H1 (cell line): ENCODE data around the gene CCL28. TPM values are rescaled to one million over a fixed set of nuclear protein-coding genes. Genes with fewer than 3 reads are reported as not detected.

Experiments used
- CTCF ChIA-PET: fragments of 300-600 bp; sonication (Branson Sonifier 250); formaldehyde crosslinking; loops from one replicate; lab custom pipeline; 2021; ENCODE audit not compliant: partially characterized antibody; lab: Charles Lee
- POLR2A ChIA-PET: fragments of 300-600 bp; sonication (Branson Sonifier 250); formaldehyde crosslinking; loops from one replicate; lab custom pipeline; 2021; ENCODE audit warnings: inconsistent platforms; ENCODE audit not compliant: partially characterized antibody; lab: Charles Lee
- DNase-seq, 2 experiments: peaks; one replicate each; pipeline versions ENCODE4 v3.0.0 to v3.0.0-alpha.2; 2010 to 2022; ENCODE audit warnings: low spot score in 2 of 2, low read depth in 1 of 2, mixed read lengths in 1 of 2
- FAIRE-seq: peaks from 2 replicates; lab custom pipeline; 2011; peaks lifted over from hg19 to GRCh38; lab: Jason Lieb, UNC
- H2AFZ ChIP-seq: 2 replicates; pipeline ENCODE4 v1.8.1; 2012; ENCODE audit warnings: low read length, inconsistent platforms
- H2AK5ac ChIP-seq: 2 replicates; pipeline ENCODE4 v1.6.1; 2013; ENCODE audit warnings: low read depth, low read length
- H2BK120ac ChIP-seq: replicated peaks from 2 replicates; pipeline ENCODE3; 2013; ENCODE audit warnings: low read depth, low read length, inconsistent platforms
- H2BK12ac ChIP-seq: 2 replicates; pipeline ENCODE4 v1.6.1; 2013; ENCODE audit warnings: low read depth, low read length
- H2BK15ac ChIP-seq: 2 replicates; pipeline ENCODE4 v1.6.1; 2013; ENCODE audit warnings: low read length
- H2BK20ac ChIP-seq: 2 replicates; pipeline ENCODE4 v1.6.1; 2013; ENCODE audit warnings: low read length
- H2BK5ac ChIP-seq: 2 replicates; pipeline ENCODE4 v1.6.1; 2013; ENCODE audit warnings: low read depth, low read length
- H3K14ac ChIP-seq: 2 replicates; pipeline ENCODE4 v1.6.1; 2013; ENCODE audit warnings: inconsistent platforms; ENCODE audit not compliant: insufficient read length
- H3K18ac ChIP-seq: 2 replicates; pipeline ENCODE4 v1.6.1; 2013; ENCODE audit warnings: low read length; ENCODE audit errors: extremely low read depth
- H3K23ac ChIP-seq: 2 replicates; pipeline ENCODE4 v1.6.1; 2013; ENCODE audit warnings: inconsistent platforms; ENCODE audit not compliant: insufficient read length
- H3K23me2 ChIP-seq: 2 replicates; pipeline ENCODE4 v1.6.1; 2013; ENCODE audit warnings: low read depth, low read length
- H3K27ac ChIP-seq: 2 replicates; pipeline ENCODE4 v1.6.1; 2011; ENCODE audit warnings: low read depth, low read length, inconsistent platforms
- H3K27me3 ChIP-seq, 4 experiments: replicated peaks in 1 of 4; 1 replicate in 1 of 4; 2 replicates in 3 of 4; pipeline versions ENCODE4 v1.6.1 to v1.8.1; 2011 to 2013; ENCODE audit warnings: low read length in 3 of 4, mild to moderate bottlenecking in 3 of 4, inconsistent platforms in 2 of 4, mixed read lengths in 2 of 4, moderate library complexity in 1 of 4; ENCODE audit not compliant: control insufficient read depth in 3 of 4, insufficient read depth in 3 of 4; ENCODE audit errors: extremely low read depth in 1 of 4
- H3K36me3 ChIP-seq, 4 experiments: 2 replicates each; pipeline versions ENCODE4 v1.6.1 to v1.8.1; 2011 to 2013; ENCODE audit warnings: mild to moderate bottlenecking in 4 of 4, low read length in 3 of 4, moderate library complexity in 2 of 4, control low read depth in 1 of 4, inconsistent platforms in 1 of 4; ENCODE audit not compliant: insufficient read depth in 4 of 4, control insufficient read depth in 2 of 4
- H3K4ac ChIP-seq: replicated peaks from 2 replicates; pipeline ENCODE3; 2013; ENCODE audit warnings: low read length, low read depth, mixed read lengths, inconsistent platforms; ENCODE audit not compliant: insufficient read length
- H3K4me1 ChIP-seq, 4 experiments: replicated peaks in 1 of 4; 1 replicate in 1 of 4; 2 replicates in 3 of 4; pipeline versions ENCODE4 v1.6.1 to v1.8.1; 2011 to 2013; ENCODE audit warnings: low read length in 3 of 4, inconsistent platforms in 2 of 4, mixed read lengths in 1 of 4; ENCODE audit not compliant: insufficient read depth in 4 of 4, control insufficient read depth in 3 of 4
- H3K4me2 ChIP-seq, 2 experiments: 2 replicates each; pipeline versions ENCODE4 v1.6.1 to v1.8.1; 2011 to 2013; ENCODE audit warnings: low read depth in 2 of 2, low read length in 2 of 2, control low read depth in 1 of 2, inconsistent platforms in 1 of 2, mild to moderate bottlenecking in 1 of 2; ENCODE audit not compliant: insufficient read depth in 1 of 2
- H3K4me3 ChIP-seq, 4 experiments: fragments of 200-600, 300-600 bp in 1 of 4; sonication (generic), shearing (Covaris generic), sonication (Bioruptor Twin) in 1 of 4; 2 replicates each; pipeline versions ENCODE4 v1.5.1 to v1.8.1; 2011 to 2016; ENCODE audit warnings: low read length in 4 of 4, low read depth in 3 of 4, control low read depth in 2 of 4, inconsistent platforms in 2 of 4, mild to moderate bottlenecking in 2 of 4, mixed read lengths in 1 of 4, moderate library complexity in 1 of 4; ENCODE audit not compliant: insufficient read depth in 2 of 4; ENCODE audit errors: extremely low read depth in 1 of 4
- H3K56ac ChIP-seq: replicated peaks from 2 replicates; pipeline ENCODE3; 2013; ENCODE audit warnings: low read depth, mild to moderate bottlenecking, mixed read lengths, low read length, inconsistent platforms; ENCODE audit not compliant: insufficient read length
- H3K79me1 ChIP-seq: 2 replicates; pipeline ENCODE4 v1.6.1; 2013; ENCODE audit warnings: low read depth, low read length, control low read depth
- H3K79me2 ChIP-seq, 2 experiments: 2 replicates each; pipeline versions ENCODE4 v1.6.1 to v1.8.1; 2012 to 2013; ENCODE audit warnings: low read length in 2 of 2, mild to moderate bottlenecking in 2 of 2, inconsistent platforms in 1 of 2; ENCODE audit not compliant: insufficient read depth in 2 of 2, control insufficient read depth in 1 of 2
- H3K9ac ChIP-seq, 4 experiments: replicated peaks in 1 of 4; 1 replicate in 1 of 4; 2 replicates in 3 of 4; pipeline versions ENCODE4 v1.6.1 to v1.8.1; 2011 to 2013; ENCODE audit warnings: low read depth in 3 of 4, low read length in 3 of 4, control low read depth in 2 of 4, mild to moderate bottlenecking in 2 of 4, moderate library complexity in 2 of 4, inconsistent platforms in 1 of 4; ENCODE audit errors: extremely low read depth in 1 of 4
- H3K9me3 ChIP-seq, 2 experiments: 2 replicates each; pipeline versions ENCODE4 v1.6.1 to v1.8.1; 2012 to 2013; ENCODE audit warnings: mild to moderate bottlenecking in 2 of 2, moderate library complexity in 2 of 2, control low read depth in 1 of 2, inconsistent platforms in 1 of 2, low read depth in 1 of 2, low read length in 1 of 2, mixed read lengths in 1 of 2; ENCODE audit not compliant: insufficient read depth in 2 of 2
- H4K20me1 ChIP-seq, 2 experiments: replicated peaks in 1 of 2; 2 replicates each; pipeline versions ENCODE3 to v1.8.1; 2011 to 2013; ENCODE audit warnings: inconsistent platforms in 2 of 2, low read length in 2 of 2, mild to moderate bottlenecking in 1 of 2; ENCODE audit not compliant: insufficient read depth in 2 of 2, control insufficient read depth in 1 of 2
- H4K5ac ChIP-seq: 2 replicates; pipeline ENCODE4 v1.6.1; 2013; ENCODE audit warnings: low read length, low read depth, mixed read lengths, inconsistent platforms; ENCODE audit not compliant: insufficient read length
- H4K8ac ChIP-seq: 2 replicates; pipeline ENCODE4 v1.8.0; 2013; ENCODE audit warnings: mild to moderate bottlenecking, moderate library complexity, low read length, inconsistent platforms; ENCODE audit not compliant: insufficient read depth; ENCODE audit errors: extremely low read depth
- H4K91ac ChIP-seq: replicated peaks from 2 replicates; pipeline ENCODE3; 2013; ENCODE audit warnings: low read length, mixed read lengths, inconsistent platforms; ENCODE audit not compliant: insufficient read length
- BACH1 ChIP-seq: IDR thresholded peaks from 2 replicates; pipeline ENCODE4 v1.6.1; 2012; ENCODE audit warnings: low read length, improper control_type of control experiment
- CHD1 ChIP-seq: IDR thresholded peaks from 2 replicates; pipeline ENCODE4 v1.6.1; 2012; ENCODE audit warnings: low read depth, low read length, improper control_type of control experiment
- RNF2 ChIP-seq: fragments of 200-900, 300-1000 bp; sonication (generic); IDR thresholded peaks from 2 replicates; pipeline ENCODE4 v1.7.1; 2016; ENCODE audit warnings: borderline replicate concordance, low read depth, mild to moderate bottlenecking, antibody characterized with exemption, low read length; ENCODE audit not compliant: poor library complexity, severe bottlenecking; ENCODE audit errors: missing control alignments
- SIRT6 ChIP-seq: IDR thresholded peaks from one replicate; pipeline ENCODE4 v1.7.1; 2012; ENCODE audit warnings: low read length, inconsistent platforms
- SP2 ChIP-seq: IDR thresholded peaks from 2 replicates; pipeline ENCODE4 v1.6.1; 2012; ENCODE audit warnings: mild to moderate bottlenecking, low read length, inconsistent platforms
- SRF ChIP-seq: IDR thresholded peaks from 2 replicates; pipeline ENCODE4 v1.6.1; 2011; ENCODE audit warnings: mild to moderate bottlenecking, low read depth, low read length, moderate library complexity
- WGBS, 2 experiments: shearing (Covaris generic) in 1 of 2; methylation state at CpG; one replicate each; pipeline versions ENCODE4 v1.1.6 to v1.1.7; 2013 to 2015; ENCODE audit warnings: low lambda C conversion rate in 2 of 2, mixed read lengths in 2 of 2, inconsistent platforms in 1 of 2, low coverage in 1 of 2, missing lambda C conversion rate in 1 of 2; ENCODE audit not compliant: insufficient replicate concordance in 2 of 2, insufficient coverage in 1 of 2, insufficient read length in 1 of 2; ENCODE audit errors: extremely low coverage in 1 of 2, missing lambda C conversion rate in 1 of 2; 5-methylcytosine and 5-hydroxymethylcytosine counted together
- polyA plus RNA-seq, 7 experiments: library from polyadenylated mRNA; depleted of rRNA in 3 of 7; stranded (reverse) in 5 of 7; unstranded in 2 of 7; fragments of >200 nt in 5 of 7; fragments of 200-250 nt in 2 of 7; gene quantifications; 1 replicate in 5 of 7; 2 replicates in 1 of 7; 4 replicates in 1 of 7; pipeline versions ENCODE4 v1.2.1 to v1.2.3, GENCODE V29; 2011 to 2013; ENCODE audit warnings: missing spikeins in 2 of 7, mixed read lengths in 2 of 7
- total RNA-seq: library from RNA; stranded (reverse); fragmentation: NEBNext Ultra II Directional; extraction: Animal tissue kit (Norgen Biotek cat#: 25700); gene quantifications from 2 replicates; pipeline ENCODE4 v1.2.1, GENCODE V29; 2021

Gene CCL28
- total and polyA plus RNA-seq, 2 of the 8 experiments (the other 6 are each of a cell fraction or from before 2014, with no cell fraction given) = 0.95 TPM; not detected in 1

- Histone ChIP-seq H3K56ac (no peak overlapping the region), H2BK12ac (no peak overlapping the region), H3K36me3 (no peaks in the 10 kb centered on the region; a peak in 2 of 8 replicates), H2BK15ac (no peak overlapping the region), H2AK5ac (no peak overlapping the region), H3K27me3 (no peaks in the 10 kb centered on the region), H3K23ac (no peak overlapping the region), H2AFZ (no peak overlapping the region), H3K23me2 (no peaks in the 10 kb centered on the region), H4K8ac (no peak overlapping the region), H3K79me1 (no peaks in the 10 kb centered on the region), H3K4ac (no peak overlapping the region), H2BK120ac (no peak overlapping the region), H4K20me1 (no peaks in the 10 kb centered on the region), H3K9ac (no peak overlapping the region), H3K4me2 (no peak overlapping the region), H3K27ac (no peak overlapping the region), H2BK5ac (no peak overlapping the region), H3K9me3 (peaks cover 0 to 2% of the 10 kb centered on the region in 2 experiments; a peak in 1 of 4 replicates), H2BK20ac (no peak overlapping the region), H3K79me2 (no peaks in the 10 kb centered on the region), H3K4me1 (no peaks in the 10 kb centered on the region), H4K5ac (no peak overlapping the region), H3K18ac (no peak overlapping the region), H3K4me3 (no peak overlapping the region), H4K91ac (no peak overlapping the region), H3K14ac (no peak overlapping the region)
- DNase-seq = no peak
- POLR2A ChIA-PET = no interaction called here
- 94% methylated on average over 7 of the region's 7 CpGs; no CpG with 5 or more reads in 1 of the 2 experiments for WGBS, 2 experiments
- no peak for FAIRE-seq
- no peak for TF ChIP-seq CHD1
- TF ChIP-seq SIRT6 = no peak
- TF ChIP-seq SRF = no peak
- no peak for TF ChIP-seq RNF2
- no peak for TF ChIP-seq BACH1
- TF ChIP-seq SP2 = no peak
- CTCF ChIA-PET = interaction anchor here (0.9 kb wide), 1 partner anchor 55 kb away, joined by 3 read pairs; the partner anchor contains the start of gene TMEM267
These were observed 16.8 kb upstream of the CCL28 start for GRCh38 chr5:43429016-43429415.
